Measurements from ENCODE around the gene LAMB2. TPM values are rescaled to one million over a fixed set of nuclear protein-coding genes. Genes with fewer than 3 reads are reported as not detected.

LAMB2 gene
- total and polyA plus RNA-seq, 2 experiments from 2014 or later: 615 to 1,233 TPM

DNA sequence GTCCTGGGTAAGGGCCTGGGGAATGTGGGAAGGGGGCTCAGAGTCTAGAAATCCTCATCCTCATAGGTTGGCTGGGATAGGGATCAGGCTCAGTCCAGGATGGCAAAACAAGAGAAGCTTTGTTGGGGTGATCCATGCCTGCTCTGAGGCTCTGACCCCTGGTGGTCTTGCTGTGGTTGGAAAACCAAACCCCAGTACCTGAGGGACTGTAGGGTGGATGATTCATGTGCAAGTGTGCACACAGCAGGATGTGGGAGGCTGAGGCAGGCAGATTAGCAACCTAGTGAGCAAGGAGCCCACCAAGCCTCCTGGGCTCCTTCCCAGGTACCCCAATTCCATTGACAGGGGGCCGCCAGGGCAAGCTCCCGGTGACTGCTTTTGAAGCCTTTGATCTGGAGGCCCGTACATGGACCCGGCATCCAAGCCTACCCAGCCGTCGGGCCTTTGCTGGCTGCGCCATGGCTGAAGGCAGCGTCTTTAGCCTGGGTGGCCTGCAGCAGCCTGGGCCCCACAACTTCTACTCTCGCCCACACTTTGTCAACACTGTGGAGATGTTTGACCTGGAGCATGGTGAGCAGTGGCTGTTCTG is 41.6 kb upstream of the LAMB2 start:
- peaks cover 46% of the 10 kb centered on the region for H3K4me1 ChIP-seq (ENCODE audit: low read depth)
- peak overlapping the region; percentile 67 for H3K4me3 ChIP-seq
- DNase-seq (ENCODE audit: low read depth in 1 of 2, low spot score in 1 of 2): no peak
- H3K27ac ChIP-seq: peak overlapping the region; percentile 71
- H3K27me3 ChIP-seq: no peaks in the 10 kb centered on the region
- no peaks in the 10 kb centered on the region for H3K9me3 ChIP-seq (ENCODE audit: low read depth)
- H3K36me3 ChIP-seq: peaks cover 8% of the 10 kb centered on the region
- TF ChIP-seq, protein P1, sequence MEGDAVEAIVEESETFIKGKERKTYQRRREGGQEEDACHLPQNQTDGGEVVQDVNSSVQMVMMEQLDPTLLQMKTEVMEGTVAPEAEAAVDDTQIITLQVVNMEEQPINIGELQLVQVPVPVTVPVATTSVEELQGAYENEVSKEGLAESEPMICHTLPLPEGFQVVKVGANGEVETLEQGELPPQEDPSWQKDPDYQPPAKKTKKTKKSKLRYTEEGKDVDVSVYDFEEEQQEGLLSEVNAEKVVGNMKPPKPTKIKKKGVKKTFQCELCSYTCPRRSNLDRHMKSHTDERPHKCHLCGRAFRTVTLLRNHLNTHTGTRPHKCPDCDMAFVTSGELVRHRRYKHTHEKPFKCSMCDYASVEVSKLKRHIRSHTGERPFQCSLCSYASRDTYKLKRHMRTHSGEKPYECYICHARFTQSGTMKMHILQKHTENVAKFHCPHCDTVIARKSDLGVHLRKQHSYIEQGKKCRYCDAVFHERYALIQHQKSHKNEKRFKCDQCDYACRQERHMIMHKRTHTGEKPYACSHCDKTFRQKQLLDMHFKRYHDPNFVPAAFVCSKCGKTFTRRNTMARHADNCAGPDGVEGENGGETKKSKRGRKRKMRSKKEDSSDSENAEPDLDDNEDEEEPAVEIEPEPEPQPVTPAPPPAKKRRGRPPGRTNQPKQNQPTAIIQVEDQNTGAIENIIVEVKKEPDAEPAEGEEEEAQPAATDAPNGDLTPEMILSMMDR (IDR thresholded peaks at IDR 0.05; ENCODE audit: low read depth, low read length): no peak

DNA sequence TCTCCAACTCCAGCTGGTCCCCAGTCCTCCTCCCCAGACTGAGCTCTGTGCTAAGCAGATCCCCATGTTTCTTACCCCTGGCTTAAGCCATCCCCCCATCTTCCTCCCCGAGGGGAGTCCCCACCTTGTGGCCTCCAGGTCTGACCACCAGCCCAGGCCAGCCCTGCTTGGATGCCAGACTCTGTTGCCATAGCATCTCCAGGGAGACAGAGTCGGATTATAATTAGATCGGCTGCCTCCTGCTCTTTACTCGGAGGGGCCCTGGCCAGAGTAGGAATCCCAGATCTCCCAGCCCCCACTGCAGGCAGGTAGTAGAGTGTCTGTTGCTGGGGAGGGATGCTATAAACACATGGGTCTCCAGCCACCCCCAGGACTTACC is 40.9 kb upstream of the LAMB2 start:
- Histone ChIP-seq H3K27me3 (no peaks in the 10 kb centered on the region), H3K4me1 (ENCODE audit: low read depth) (peaks cover 42% of the 10 kb centered on the region), H3K36me3 (peaks cover 8% of the 10 kb centered on the region), H3K4me3 (peak overlapping the region; percentile 67), H3K27ac (peak overlapping the region; percentile 71), H3K9me3 (ENCODE audit: low read depth) (no peaks in the 10 kb centered on the region)
- TF ChIP-seq, protein P1 (IDR thresholded peaks at IDR 0.05; ENCODE audit: low read depth, low read length): no peak
- peak; percentile 60 to 79 for DNase-seq (ENCODE audit: low read depth in 1 of 2, low spot score in 1 of 2)

DNA sequence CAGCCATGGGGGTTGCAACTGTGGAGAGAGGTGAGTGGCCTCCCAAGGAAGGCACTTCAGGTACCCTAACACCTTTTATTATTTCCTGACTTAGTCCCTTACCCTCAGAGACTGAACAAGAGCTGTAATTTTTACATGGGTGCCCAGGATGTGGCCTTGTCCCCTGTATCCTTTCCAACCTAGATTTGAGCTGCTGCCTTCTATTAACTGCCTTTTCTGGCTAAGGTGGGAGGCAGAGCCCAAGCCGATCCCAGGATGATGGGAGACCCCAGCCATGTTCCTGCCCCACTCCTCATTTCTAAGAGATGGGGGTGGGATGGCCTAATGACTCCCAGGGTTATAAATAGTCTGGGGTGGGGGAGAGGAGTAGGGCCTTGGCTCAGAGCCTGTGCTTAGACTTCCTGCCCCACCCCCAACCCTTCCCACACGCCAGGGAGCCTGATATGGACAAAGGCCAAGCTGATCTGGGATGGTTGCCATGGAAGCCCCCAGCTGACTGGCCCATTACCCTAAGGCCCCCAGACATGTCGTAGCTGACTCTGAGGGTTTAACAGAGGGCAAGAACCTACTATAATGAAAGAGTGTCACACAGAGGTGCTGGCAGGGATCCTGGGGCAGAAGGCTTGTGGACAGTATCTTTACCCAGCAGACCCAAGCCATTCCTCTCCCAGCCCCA is 40.4 kb upstream of the LAMB2 start:
- no peaks in the 10 kb centered on the region for H3K9me3 ChIP-seq (ENCODE audit: low read depth)
- H3K36me3 ChIP-seq: peaks cover 8% of the 10 kb centered on the region
- no peaks in the 10 kb centered on the region for H3K27me3 ChIP-seq
- peak; percentile 67 to 86 for DNase-seq (ENCODE audit: low read depth in 1 of 2, low spot score in 1 of 2)
- TF ChIP-seq, protein P1 (IDR thresholded peaks at IDR 0.05; ENCODE audit: low read depth, low read length): no peak
- peak overlapping the region; percentile 71 for H3K27ac ChIP-seq
- H3K4me1 ChIP-seq (ENCODE audit: low read depth): peaks cover 37% of the 10 kb centered on the region
- H3K4me3 ChIP-seq: peak overlapping the region; percentile 67

DNA sequence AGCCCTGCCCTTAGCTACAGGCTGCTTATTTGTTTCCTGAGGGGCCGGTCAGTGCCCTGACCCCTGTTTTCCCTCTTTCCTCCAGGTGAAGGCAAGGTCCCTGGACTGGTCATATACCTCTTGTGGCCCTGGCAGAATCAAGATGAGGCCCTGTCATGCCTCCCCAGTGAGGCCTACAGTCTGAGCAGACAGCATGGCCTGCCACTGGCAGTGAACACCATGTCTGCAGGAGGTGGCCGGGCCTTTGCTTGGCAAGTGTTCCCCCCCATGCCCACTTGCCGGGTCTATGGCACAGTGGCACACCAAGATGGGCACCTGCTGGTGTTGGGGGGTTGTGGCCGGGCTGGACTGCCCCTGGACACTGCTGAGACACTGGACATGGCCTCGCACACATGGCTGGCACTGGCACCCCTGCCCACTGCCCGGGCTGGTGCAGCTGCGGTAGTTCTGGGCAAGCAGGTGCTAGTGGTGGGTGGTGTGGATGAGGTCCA is 39.7 kb upstream of the LAMB2 start:
- peak overlapping the region; percentile 67 for H3K4me3 ChIP-seq

DNA sequence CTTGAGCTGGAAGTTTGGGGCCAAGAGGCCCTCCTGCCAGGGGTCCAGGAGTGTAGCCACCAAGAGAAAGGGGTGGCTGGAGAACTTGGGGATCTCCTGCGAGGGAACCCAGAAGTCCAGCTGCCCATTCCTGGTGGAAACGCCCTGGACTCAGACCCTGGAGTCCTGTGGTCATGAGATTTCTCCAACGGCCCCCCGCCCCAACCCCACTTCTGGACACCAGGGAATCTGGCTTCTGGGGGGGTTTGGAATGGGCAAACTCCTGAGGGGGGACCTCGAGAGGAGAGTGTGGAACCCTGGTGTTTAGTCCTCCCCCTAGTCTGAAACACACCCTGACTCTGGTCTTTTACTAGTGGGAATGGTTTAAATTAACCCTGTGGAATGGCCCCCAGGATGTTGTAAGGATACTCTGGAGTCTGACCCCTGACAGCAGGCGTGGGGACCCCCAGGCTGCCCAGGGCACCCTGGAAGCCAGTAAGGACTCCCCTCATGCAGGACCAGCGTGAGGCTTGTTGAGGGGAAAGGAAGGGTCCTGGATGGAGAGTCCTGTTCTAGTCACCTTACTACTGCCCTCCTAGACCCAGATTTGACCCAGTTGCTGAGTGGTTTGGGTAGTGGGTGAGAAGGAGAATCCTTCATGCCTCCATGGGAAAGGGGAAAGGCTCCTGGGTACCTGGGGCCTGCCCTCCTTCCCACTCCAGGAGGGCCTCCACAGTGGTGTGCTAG is 39.1 kb upstream of the LAMB2 start:
- H3K27me3 ChIP-seq: no peaks in the 10 kb centered on the region
- H3K27ac ChIP-seq: peak overlapping the region; percentile 71
- peaks cover 36% of the 10 kb centered on the region for H3K4me1 ChIP-seq (ENCODE audit: low read depth)
- no peaks in the 10 kb centered on the region for H3K9me3 ChIP-seq (ENCODE audit: low read depth)
- TF ChIP-seq, protein P1 (IDR thresholded peaks at IDR 0.05; ENCODE audit: low read depth, low read length): no peak
- H3K36me3 ChIP-seq: peaks cover 8% of the 10 kb centered on the region
- DNase-seq (ENCODE audit: low read depth in 1 of 2, low spot score in 1 of 2): no peak
- H3K4me3 ChIP-seq: peak overlapping the region; percentile 67

More for the DNA sequence above, 39.7 kb upstream of the LAMB2 start:
- peaks cover 8% of the 10 kb centered on the region for H3K36me3 ChIP-seq
- TF ChIP-seq, protein P1 (IDR thresholded peaks at IDR 0.05; ENCODE audit: low read depth, low read length): no peak
- no peaks in the 10 kb centered on the region for H3K9me3 ChIP-seq (ENCODE audit: low read depth)
- DNase-seq (ENCODE audit: low read depth in 1 of 2, low spot score in 1 of 2): no peak
- no peaks in the 10 kb centered on the region for H3K27me3 ChIP-seq
- peaks cover 36% of the 10 kb centered on the region for H3K4me1 ChIP-seq (ENCODE audit: low read depth)
- peak overlapping the region; percentile 71 for H3K27ac ChIP-seq

All from cardiac muscle cell (in vitro differentiated cells and primary cell).